Measurements from ENCODE around the gene TAF1B.

Gene TAF1B

DNA sequence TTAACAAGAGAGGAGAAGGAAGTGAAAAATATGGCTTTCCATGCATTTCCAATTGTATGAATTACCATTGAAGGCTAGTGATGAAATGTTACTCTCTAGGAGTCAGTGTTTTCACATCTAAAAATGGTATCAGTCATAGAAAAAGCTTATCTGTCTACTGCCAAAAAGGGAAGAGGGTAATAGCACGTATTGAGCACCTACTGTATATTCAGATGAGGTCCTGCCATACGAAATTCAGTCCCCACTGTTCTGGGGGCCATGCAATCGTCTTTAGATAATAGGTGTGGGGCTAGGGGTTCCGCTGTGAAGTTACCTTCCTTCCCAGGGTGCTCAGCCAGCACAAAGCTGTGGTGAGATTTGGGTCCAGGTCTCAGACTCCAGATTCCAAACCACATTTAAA is 94.0 kb downstream of the TAF1B start:
- peaks cover 3 to 4% of the 10 kb centered on the region in 2 donors for H3K36me3 ChIP-seq (ENCODE audit: control insufficient read depth in 2 of 2, insufficient read depth in 2 of 2, low read length in 2 of 2)
- peaks cover 0 to 2% of the 10 kb centered on the region in 2 donors for H3K4me1 ChIP-seq (ENCODE audit: control insufficient read depth in 2 of 2, insufficient read depth in 2 of 2, low read length in 2 of 2)
- H3K27me3 ChIP-seq (ENCODE audit: control insufficient read depth in 2 of 2, insufficient read depth in 2 of 2, low read length in 2 of 2), result no peaks in the 10 kb centered on the region
- no peaks in the 10 kb centered on the region for H3K9me3 ChIP-seq (ENCODE audit: control insufficient read depth in 2 of 2, low read length in 2 of 2)
- no peak overlapping the region for H3K4me3 ChIP-seq (ENCODE audit: low read length in 2 of 2)
- no peak overlapping the region for H3K27ac ChIP-seq (ENCODE audit: low read depth in 2 of 2, low read length in 2 of 2)
- H3K9ac ChIP-seq (ENCODE audit: low read depth in 1 of 2, low read length in 2 of 2), result no peak overlapping the region

GRCh38 chr2:9937968-9938367 is 94.7 kb downstream of the TAF1B start:
- Histone ChIP-seq H3K27me3 (ENCODE audit: control insufficient read depth in 2 of 2, insufficient read depth in 2 of 2, low read length in 2 of 2) (no peaks in the 10 kb centered on the region), H3K4me1 (ENCODE audit: control insufficient read depth in 2 of 2, insufficient read depth in 2 of 2, low read length in 2 of 2) (peaks cover 0 to 2% of the 10 kb centered on the region in 2 donors), H3K9ac (ENCODE audit: low read depth in 1 of 2, low read length in 2 of 2) (no peak overlapping the region), H3K36me3 (ENCODE audit: control insufficient read depth in 2 of 2, insufficient read depth in 2 of 2, low read length in 2 of 2) (peaks cover 3 to 4% of the 10 kb centered on the region in 2 donors), H3K27ac (ENCODE audit: low read depth in 2 of 2, low read length in 2 of 2) (no peak overlapping the region), H3K9me3 (ENCODE audit: control insufficient read depth in 2 of 2, low read length in 2 of 2) (no peaks in the 10 kb centered on the region), H3K4me3 (ENCODE audit: low read length in 2 of 2) (no peak overlapping the region)

- H3K9me3 ChIP-seq (ENCODE audit: control insufficient read depth in 2 of 2, low read length in 2 of 2), result no peaks in the 10 kb centered on the region
- H3K9ac ChIP-seq (ENCODE audit: low read depth in 1 of 2, low read length in 2 of 2), result no peak overlapping the region
- peaks cover 0 to 4% of the 10 kb centered on the region in 2 donors for H3K27me3 ChIP-seq (ENCODE audit: control insufficient read depth in 2 of 2, insufficient read depth in 2 of 2, low read length in 2 of 2)
- peaks cover 3 to 4% of the 10 kb centered on the region in 2 donors for H3K36me3 ChIP-seq (ENCODE audit: control insufficient read depth in 2 of 2, insufficient read depth in 2 of 2, low read length in 2 of 2)
- H3K4me3 ChIP-seq (ENCODE audit: low read length in 2 of 2), result no peak overlapping the region
- peaks cover 0 to 2% of the 10 kb centered on the region in 2 donors for H3K4me1 ChIP-seq (ENCODE audit: control insufficient read depth in 2 of 2, insufficient read depth in 2 of 2, low read length in 2 of 2)
- no peak overlapping the region for H3K27ac ChIP-seq (ENCODE audit: low read depth in 2 of 2, low read length in 2 of 2)
Observed at GRCh38 chr2:9939587-9940485, 96.6 kb downstream of the TAF1B start.

- Histone ChIP-seq H3K27ac (ENCODE audit: low read depth in 2 of 2, low read length in 2 of 2) (no peak overlapping the region), H3K9me3 (ENCODE audit: control insufficient read depth in 2 of 2, low read length in 2 of 2) (no peaks in the 10 kb centered on the region), H3K4me3 (ENCODE audit: low read length in 2 of 2) (no peak overlapping the region), H3K27me3 (ENCODE audit: control insufficient read depth in 2 of 2, insufficient read depth in 2 of 2, low read length in 2 of 2) (peaks cover 0 to 4% of the 10 kb centered on the region in 2 donors), H3K36me3 (ENCODE audit: control insufficient read depth in 2 of 2, insufficient read depth in 2 of 2, low read length in 2 of 2) (no peaks in the 10 kb centered on the region), H3K4me1 (ENCODE audit: control insufficient read depth in 2 of 2, insufficient read depth in 2 of 2, low read length in 2 of 2) (peaks cover 0 to 2% of the 10 kb centered on the region in 2 donors), H3K9ac (ENCODE audit: low read depth in 1 of 2, low read length in 2 of 2) (no peak overlapping the region)
Observed at GRCh38 chr2:9941196-9941995, 98.1 kb downstream of the TAF1B start.

GRCh38 chr2:9941996-9942390 is 98.7 kb downstream of the TAF1B start:
- Histone ChIP-seq H3K9ac (ENCODE audit: low read depth in 1 of 2, low read length in 2 of 2) (no peak overlapping the region), H3K27me3 (ENCODE audit: control insufficient read depth in 2 of 2, insufficient read depth in 2 of 2, low read length in 2 of 2) (peaks cover 0 to 4% of the 10 kb centered on the region in 2 donors), H3K36me3 (ENCODE audit: control insufficient read depth in 2 of 2, insufficient read depth in 2 of 2, low read length in 2 of 2) (no peaks in the 10 kb centered on the region), H3K9me3 (ENCODE audit: control insufficient read depth in 2 of 2, low read length in 2 of 2) (no peaks in the 10 kb centered on the region), H3K27ac (ENCODE audit: low read depth in 2 of 2, low read length in 2 of 2) (no peak overlapping the region), H3K4me1 (ENCODE audit: control insufficient read depth in 2 of 2, insufficient read depth in 2 of 2, low read length in 2 of 2) (peaks cover 0 to 2% of the 10 kb centered on the region in 2 donors), H3K4me3 (ENCODE audit: low read length in 2 of 2) (no peak overlapping the region)

- H3K4me3 ChIP-seq (ENCODE audit: low read length in 2 of 2), result no peak overlapping the region
- no peak overlapping the region for H3K27ac ChIP-seq (ENCODE audit: low read depth in 2 of 2, low read length in 2 of 2)
- no peaks in the 10 kb centered on the region for H3K36me3 ChIP-seq (ENCODE audit: control insufficient read depth in 2 of 2, insufficient read depth in 2 of 2, low read length in 2 of 2)
- H3K9me3 ChIP-seq (ENCODE audit: control insufficient read depth in 2 of 2, low read length in 2 of 2), result no peaks in the 10 kb centered on the region
- H3K4me1 ChIP-seq (ENCODE audit: control insufficient read depth in 2 of 2, insufficient read depth in 2 of 2, low read length in 2 of 2), result peaks cover 0 to 2% of the 10 kb centered on the region in 2 donors
- no peak overlapping the region for H3K9ac ChIP-seq (ENCODE audit: low read depth in 1 of 2, low read length in 2 of 2)
- H3K27me3 ChIP-seq (ENCODE audit: control insufficient read depth in 2 of 2, insufficient read depth in 2 of 2, low read length in 2 of 2), result peaks cover 0 to 4% of the 10 kb centered on the region in 2 donors
Observed at GRCh38 chr2:9944330-9944758, 101.1 kb downstream of the TAF1B start.

DNA sequence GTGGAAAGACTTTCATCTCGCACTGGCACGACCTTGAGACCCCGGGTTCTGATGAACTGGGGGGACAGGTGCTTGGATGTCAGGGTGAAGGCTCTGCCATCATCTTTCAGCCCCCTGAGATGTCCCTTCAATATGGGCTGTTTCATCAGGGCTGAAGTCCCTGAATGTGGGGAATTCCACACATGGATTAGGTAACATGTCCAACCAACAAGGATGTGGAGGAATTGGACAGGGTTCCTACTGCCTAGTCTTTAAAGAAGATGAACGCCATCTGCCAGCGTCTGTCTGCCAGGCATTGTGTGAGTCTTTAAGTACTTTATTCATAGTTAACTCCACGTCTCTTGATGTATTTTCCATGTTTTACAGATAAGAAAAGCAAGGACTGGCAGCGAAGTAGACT is 102.3 kb downstream of the TAF1B start:
- peaks cover 10 to 11% of the 10 kb centered on the region in 2 donors for H3K27me3 ChIP-seq (ENCODE audit: control insufficient read depth in 2 of 2, insufficient read depth in 2 of 2, low read length in 2 of 2)
- no peaks in the 10 kb centered on the region for H3K9me3 ChIP-seq (ENCODE audit: control insufficient read depth in 2 of 2, low read length in 2 of 2)
- no peak overlapping the region for H3K4me3 ChIP-seq (ENCODE audit: low read length in 2 of 2)
- peaks cover 1 to 4% of the 10 kb centered on the region in 2 donors for H3K4me1 ChIP-seq (ENCODE audit: control insufficient read depth in 2 of 2, insufficient read depth in 2 of 2, low read length in 2 of 2)
- no peak overlapping the region for H3K9ac ChIP-seq (ENCODE audit: low read depth in 1 of 2, low read length in 2 of 2)
- H3K27ac ChIP-seq (ENCODE audit: low read depth in 2 of 2, low read length in 2 of 2), result no peak overlapping the region
- no peaks in the 10 kb centered on the region for H3K36me3 ChIP-seq (ENCODE audit: control insufficient read depth in 2 of 2, insufficient read depth in 2 of 2, low read length in 2 of 2)

- Histone ChIP-seq H3K9ac (ENCODE audit: low read depth in 1 of 2, low read length in 2 of 2) (no peak overlapping the region), H3K4me1 (ENCODE audit: control insufficient read depth in 2 of 2, insufficient read depth in 2 of 2, low read length in 2 of 2) (peaks cover 6 to 8% of the 10 kb centered on the region in 2 donors), H3K27me3 (ENCODE audit: control insufficient read depth in 2 of 2, insufficient read depth in 2 of 2, low read length in 2 of 2) (peaks cover 10 to 11% of the 10 kb centered on the region in 2 donors), H3K36me3 (ENCODE audit: control insufficient read depth in 2 of 2, insufficient read depth in 2 of 2, low read length in 2 of 2) (no peaks in the 10 kb centered on the region), H3K9me3 (ENCODE audit: control insufficient read depth in 2 of 2, low read length in 2 of 2) (no peaks in the 10 kb centered on the region), H3K4me3 (ENCODE audit: low read length in 2 of 2) (no peak overlapping the region), H3K27ac (ENCODE audit: low read depth in 2 of 2, low read length in 2 of 2) (no peak overlapping the region)
Observed at GRCh38 chr2:9946076-9946475, 102.8 kb downstream of the TAF1B start.

GRCh38 chr2:9946818-9947217 is 103.5 kb downstream of the TAF1B start:
- Histone ChIP-seq H3K4me3 (ENCODE audit: low read length in 2 of 2) (no peak overlapping the region), H3K4me1 (ENCODE audit: control insufficient read depth in 2 of 2, insufficient read depth in 2 of 2, low read length in 2 of 2) (peaks cover 6 to 8% of the 10 kb centered on the region in 2 donors), H3K27ac (ENCODE audit: low read depth in 2 of 2, low read length in 2 of 2) (no peak overlapping the region), H3K9ac (ENCODE audit: low read depth in 1 of 2, low read length in 2 of 2) (no peak overlapping the region), H3K9me3 (ENCODE audit: control insufficient read depth in 2 of 2, low read length in 2 of 2) (no peaks in the 10 kb centered on the region), H3K27me3 (ENCODE audit: control insufficient read depth in 2 of 2, insufficient read depth in 2 of 2, low read length in 2 of 2) (peaks cover 10 to 11% of the 10 kb centered on the region in 2 donors), H3K36me3 (ENCODE audit: control insufficient read depth in 2 of 2, insufficient read depth in 2 of 2, low read length in 2 of 2) (no peaks in the 10 kb centered on the region)

DNA sequence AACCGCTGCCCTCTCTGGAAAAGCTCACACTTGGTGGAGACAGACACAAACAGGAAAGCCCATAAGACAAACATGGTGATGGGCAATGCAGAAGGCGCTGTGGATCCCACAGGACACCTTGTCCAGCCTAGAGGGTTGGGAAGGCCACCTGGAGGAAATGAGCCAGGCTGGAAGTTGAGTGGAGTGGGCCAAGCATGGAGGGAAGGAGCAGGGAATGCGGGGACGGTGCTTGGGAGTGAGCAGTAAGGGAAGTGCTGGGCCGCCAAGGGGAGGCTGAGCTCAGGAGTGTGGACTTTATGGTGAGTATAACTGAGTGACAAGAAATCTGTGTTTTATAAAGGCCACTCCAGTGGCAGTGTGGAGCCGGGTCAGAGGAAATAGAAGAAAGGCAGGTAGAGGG is 105.4 kb downstream of the TAF1B start:
- Histone ChIP-seq H3K27ac (ENCODE audit: low read depth in 2 of 2, low read length in 2 of 2) (no peak overlapping the region), H3K4me1 (ENCODE audit: control insufficient read depth in 2 of 2, insufficient read depth in 2 of 2, low read length in 2 of 2) (peaks cover 9 to 12% of the 10 kb centered on the region in 2 donors), H3K36me3 (ENCODE audit: control insufficient read depth in 2 of 2, insufficient read depth in 2 of 2, low read length in 2 of 2) (no peaks in the 10 kb centered on the region), H3K9ac (ENCODE audit: low read depth in 1 of 2, low read length in 2 of 2) (no peak overlapping the region), H3K27me3 (ENCODE audit: control insufficient read depth in 2 of 2, insufficient read depth in 2 of 2, low read length in 2 of 2) (peaks cover 17 to 21% of the 10 kb centered on the region in 2 donors), H3K9me3 (ENCODE audit: control insufficient read depth in 2 of 2, low read length in 2 of 2) (no peaks in the 10 kb centered on the region), H3K4me3 (ENCODE audit: low read length in 2 of 2) (no peak overlapping the region)

Data from mucosa of rectum (tissue), 2 donors.